Measurements from ENCODE around the gene SHOC2. TPM values are rescaled to one million over a fixed set of nuclear protein-coding genes. Genes with fewer than 3 reads are reported as not detected.

SHOC2 gene
- total and polyA plus RNA-seq, 2 experiments from 2014 or later: 23.3 to 33.3 TPM

- H3K79me2 ChIP-seq (replicated peaks; ENCODE audit: insufficient read depth): peaks cover 97% of the 10 kb centered on the region
- no peak for DNase-seq (ENCODE audit: low spot score)
- no peaks in the 10 kb centered on the region for H3K9me3 Mint-ChIP-seq
- TF ChIP-seq ETS1 (IDR thresholded peaks at IDR 0.05): no peak
- TF ChIP-seq POLR2AphosphoS5 (IDR thresholded peaks at IDR 0.05; ENCODE audit: low read depth): no peak
- no peak for TF ChIP-seq ZNF462 (CRISPR knock-in tag; IDR thresholded peaks at IDR 0.05)
- no peak for TF ChIP-seq EZH2phosphoT487 (IDR thresholded peaks at IDR 0.05; ENCODE audit: unreplicated experiment)
- H3K4me1 ChIP-seq (ENCODE audit: insufficient read depth): peaks cover 9% of the 10 kb centered on the region
- no peaks in the 10 kb centered on the region for H3F3A ChIP-seq (replicated peaks; ENCODE audit: low read depth)
- H3K27me3 Mint-ChIP-seq (ENCODE audit: insufficient read depth, low read depth, poor library complexity): peaks cover 2% of the 10 kb centered on the region
- no peak overlapping the region for H2AFZ ChIP-seq
- no peak overlapping the region for H3K4me3 Mint-ChIP-seq
- H3K4me3 ChIP-seq: no peak overlapping the region
- H3K27me3 ChIP-seq (ENCODE audit: insufficient read depth): no peaks in the 10 kb centered on the region
- H3K36me3 ChIP-seq (ENCODE audit: insufficient read depth): no peaks in the 10 kb centered on the region
- H3K27ac ChIP-seq (ENCODE audit: low read depth): peak overlapping the region; percentile 29; the same call in 1 of the 2 replicates
- no peaks in the 10 kb centered on the region; the same call in 2 of the 3 replicates for H3K36me3 Mint-ChIP-seq (ENCODE audit: low read depth)
- no peak for ATAC-seq
- H3K27ac Mint-ChIP-seq: no peak overlapping the region
- no peak overlapping the region for H3K4me2 ChIP-seq
- H3K9me2 ChIP-seq (ENCODE audit: insufficient read depth): no peaks in the 10 kb centered on the region
- H3K4me1 Mint-ChIP-seq: peaks cover 15% of the 10 kb centered on the region; the same call in 2 of the 3 replicates
- H4K20me1 ChIP-seq (replicated peaks; ENCODE audit: insufficient read depth): peaks cover 8% of the 10 kb centered on the region; the same call in 1 of the 2 replicates
Observed at GRCh38 chr10:110972231-110973134, 53.1 kb downstream of the SHOC2 start.
